DND-41 (cell line): ENCODE measurements around the gene LHFPL2.

Experiments
- ATAC-seq: fragments of 200-7000 bp; cut with Tn5 transposase; 3 replicates; pipeline ENCODE4 v1.9.1; 2021; ENCODE audit warnings: low read depth; ENCODE audit not compliant: insufficient read depth
- DNase-seq: peaks from one replicate; pipeline ENCODE4 v3.0.0-alpha.2; 2020
- H2AFZ ChIP-seq: 2 replicates; pipeline ENCODE4 v1.6.0; 2012; ENCODE audit warnings: low read depth, low read length
- H3K27ac ChIP-seq: 2 replicates; pipeline ENCODE4 v1.5.1; 2012; ENCODE audit warnings: low read length, inconsistent platforms
- H3K27me3 ChIP-seq: fragments of 200-600 bp; sonication (generic); 2 replicates; pipeline ENCODE4 v1.6.0; 2012; ENCODE audit warnings: low read length, mild to moderate bottlenecking, inconsistent platforms; ENCODE audit not compliant: insufficient read depth, poor library complexity
- H3K36me3 ChIP-seq: 2 replicates; pipeline ENCODE4 v1.5.1; 2012; ENCODE audit warnings: low read length, inconsistent platforms; ENCODE audit not compliant: insufficient read depth
- H3K4me1 ChIP-seq: 2 replicates; pipeline ENCODE4 v1.5.1; 2012; ENCODE audit warnings: mild to moderate bottlenecking, low read length; ENCODE audit not compliant: insufficient read depth
- H3K4me2 ChIP-seq: 2 replicates; pipeline ENCODE4 v1.6.0; 2012; ENCODE audit warnings: mild to moderate bottlenecking, moderate library complexity, low read length, inconsistent platforms; ENCODE audit not compliant: insufficient read depth
- H3K4me3 ChIP-seq, 2 experiments: fragments of 200-600 bp in 1 of 2; shearing (Covaris generic) in 1 of 2; 2 replicates each; pipeline ENCODE4 v1.5.1; 2012 to 2016; ENCODE audit warnings: inconsistent platforms in 2 of 2, low read length in 2 of 2, mild to moderate bottlenecking in 2 of 2, low read depth in 1 of 2, moderate library complexity in 1 of 2
- H3K79me2 ChIP-seq: 2 replicates; pipeline ENCODE4 v1.6.0; 2012; ENCODE audit warnings: low read length, inconsistent platforms; ENCODE audit not compliant: insufficient read depth
- H3K9ac ChIP-seq: 2 replicates; pipeline ENCODE4 v1.6.0; 2012; ENCODE audit warnings: low read depth, mild to moderate bottlenecking, inconsistent platforms, low read length, moderate library complexity
- H3K9me3 ChIP-seq: 2 replicates; pipeline ENCODE4 v1.5.1; 2012; ENCODE audit warnings: low read length, moderate library complexity, mild to moderate bottlenecking, inconsistent platforms; ENCODE audit not compliant: insufficient read depth, severe bottlenecking
- H4K20me1 ChIP-seq: 2 replicates; pipeline ENCODE4 v1.6.0; 2012; ENCODE audit warnings: low read length; ENCODE audit not compliant: insufficient read depth
- EZH2 ChIP-seq: IDR thresholded peaks from 3 replicates; pipeline ENCODE4 v1.6.1; 2012; ENCODE audit warnings: borderline replicate concordance, low read depth, mild to moderate bottlenecking, moderate library complexity, low read length, inconsistent platforms; ENCODE audit not compliant: severe bottlenecking
- TF ChIP-seq, protein P1 (sequence below): IDR thresholded peaks from 2 replicates; pipeline ENCODE4 v1.5.1; 2012; ENCODE audit warnings: borderline replicate concordance, low read length, moderate library complexity, mild to moderate bottlenecking; ENCODE audit not compliant: poor library complexity, severe bottlenecking; ENCODE audit errors: extremely low read depth

Gene LHFPL2

GRCh38 chr5:78589923-78590322 lies 58.6 kb downstream of the LHFPL2 start:
- H2AFZ ChIP-seq, result no peak overlapping the region
- no peak overlapping the region for H3K4me3 ChIP-seq
- H3K79me2 ChIP-seq, result no peaks in the 10 kb centered on the region
- ATAC-seq (no peak), DNase-seq (no peak)
- H4K20me1 ChIP-seq, result no peaks in the 10 kb centered on the region
- H3K36me3 ChIP-seq, result no peaks in the 10 kb centered on the region
- H3K9ac ChIP-seq, result no peak overlapping the region
- H3K9me3 ChIP-seq, result peaks cover 3% of the 10 kb centered on the region
- TF ChIP-seq, protein P1, sequence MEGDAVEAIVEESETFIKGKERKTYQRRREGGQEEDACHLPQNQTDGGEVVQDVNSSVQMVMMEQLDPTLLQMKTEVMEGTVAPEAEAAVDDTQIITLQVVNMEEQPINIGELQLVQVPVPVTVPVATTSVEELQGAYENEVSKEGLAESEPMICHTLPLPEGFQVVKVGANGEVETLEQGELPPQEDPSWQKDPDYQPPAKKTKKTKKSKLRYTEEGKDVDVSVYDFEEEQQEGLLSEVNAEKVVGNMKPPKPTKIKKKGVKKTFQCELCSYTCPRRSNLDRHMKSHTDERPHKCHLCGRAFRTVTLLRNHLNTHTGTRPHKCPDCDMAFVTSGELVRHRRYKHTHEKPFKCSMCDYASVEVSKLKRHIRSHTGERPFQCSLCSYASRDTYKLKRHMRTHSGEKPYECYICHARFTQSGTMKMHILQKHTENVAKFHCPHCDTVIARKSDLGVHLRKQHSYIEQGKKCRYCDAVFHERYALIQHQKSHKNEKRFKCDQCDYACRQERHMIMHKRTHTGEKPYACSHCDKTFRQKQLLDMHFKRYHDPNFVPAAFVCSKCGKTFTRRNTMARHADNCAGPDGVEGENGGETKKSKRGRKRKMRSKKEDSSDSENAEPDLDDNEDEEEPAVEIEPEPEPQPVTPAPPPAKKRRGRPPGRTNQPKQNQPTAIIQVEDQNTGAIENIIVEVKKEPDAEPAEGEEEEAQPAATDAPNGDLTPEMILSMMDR, result no peak
- no peak for TF ChIP-seq EZH2
- no peaks in the 10 kb centered on the region for H3K4me1 ChIP-seq
- H3K4me2 ChIP-seq, result no peak overlapping the region
- no peak overlapping the region for H3K27ac ChIP-seq
- H3K27me3 ChIP-seq, result no peaks in the 10 kb centered on the region

DNA sequence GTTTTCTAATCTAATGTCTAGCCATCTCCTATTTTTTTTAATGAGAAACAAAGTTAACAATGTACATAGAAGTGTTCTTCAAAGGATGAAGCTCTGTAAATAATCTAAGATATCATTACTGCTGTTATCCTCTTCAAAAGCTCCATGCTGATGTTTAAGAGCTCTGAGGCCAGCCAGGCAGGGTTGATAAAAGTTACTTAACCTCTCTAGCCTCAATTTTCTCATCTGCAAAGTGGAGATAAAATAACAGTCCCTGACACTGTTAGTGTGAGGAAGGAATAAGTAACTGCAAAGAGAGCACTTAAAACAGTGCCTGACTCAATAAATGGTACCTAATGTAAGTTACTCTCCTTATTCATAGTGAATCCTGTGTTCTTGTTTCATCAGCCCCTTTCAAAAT lies 60.1 kb downstream of the LHFPL2 start:
- no peaks in the 10 kb centered on the region for H3K27me3 ChIP-seq
- peaks cover 3% of the 10 kb centered on the region for H3K9me3 ChIP-seq
- DNase-seq (no peak), ATAC-seq (no peak)
- H2AFZ ChIP-seq, result no peak overlapping the region
- no peaks in the 10 kb centered on the region for H3K4me1 ChIP-seq
- no peaks in the 10 kb centered on the region for H3K36me3 ChIP-seq
- no peaks in the 10 kb centered on the region for H4K20me1 ChIP-seq
- H3K27ac ChIP-seq, result no peak overlapping the region
- TF ChIP-seq, protein P1, result no peak
- TF ChIP-seq EZH2, result no peak
- no peak overlapping the region for H3K4me3 ChIP-seq
- no peaks in the 10 kb centered on the region for H3K79me2 ChIP-seq
- H3K4me2 ChIP-seq, result no peak overlapping the region
- no peak overlapping the region for H3K9ac ChIP-seq

DNA sequence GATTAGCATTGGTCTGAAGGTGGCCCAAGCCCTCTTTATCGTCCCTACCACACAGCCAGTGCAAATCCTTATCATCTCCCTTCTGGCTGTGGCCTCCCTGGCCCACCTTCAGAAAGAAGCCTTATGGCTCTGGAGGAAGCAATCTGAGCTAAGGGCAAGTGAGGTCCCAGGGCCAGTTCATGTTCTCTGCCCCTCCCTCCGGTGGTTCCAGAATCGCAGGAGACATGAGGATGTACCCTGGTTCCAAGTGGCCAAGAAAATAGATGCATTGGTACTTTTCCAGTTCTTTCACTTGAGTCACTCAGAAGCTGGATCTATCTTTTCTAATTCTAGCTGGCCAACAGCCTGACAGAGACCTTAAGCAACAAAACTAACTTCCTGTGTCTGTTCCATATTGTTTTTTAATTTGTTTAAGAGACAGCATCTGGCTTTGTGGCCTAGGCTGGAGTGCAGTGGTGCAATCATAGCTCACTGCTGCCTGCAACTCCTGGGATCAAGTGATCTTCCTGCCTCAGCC lies 60.7 kb downstream of the LHFPL2 start:
- ATAC-seq (no peak), DNase-seq (no peak)
- TF ChIP-seq EZH2, result no peak
- TF ChIP-seq, protein P1, result no peak
- no peak overlapping the region for H3K9ac ChIP-seq
- no peak overlapping the region for H3K4me3 ChIP-seq
- no peak overlapping the region for H2AFZ ChIP-seq
- H4K20me1 ChIP-seq, result no peaks in the 10 kb centered on the region
- no peaks in the 10 kb centered on the region for H3K79me2 ChIP-seq
- no peaks in the 10 kb centered on the region for H3K27me3 ChIP-seq
- no peak overlapping the region for H3K27ac ChIP-seq
- peaks cover 3% of the 10 kb centered on the region for H3K9me3 ChIP-seq
- H3K4me2 ChIP-seq, result no peak overlapping the region
- no peaks in the 10 kb centered on the region for H3K36me3 ChIP-seq
- H3K4me1 ChIP-seq, result no peaks in the 10 kb centered on the region
